ENCODE results near the gene MYRIP. TPM values are rescaled to one million over a fixed set of nuclear protein-coding genes. Genes with fewer than 3 reads are reported as not detected.

Gene MYRIP
- total RNA-seq, 1 experiment from 2014 or later = 0.44 TPM

- TF ChIP-seq CTCF (IDR thresholded peaks at IDR 0.05 in 2 of 3, conservative IDR thresholded peaks at IDR 0.05 in 1 of 3; ENCODE audit: borderline replicate concordance in 1 of 3, insufficient read depth in 1 of 3, low read depth in 2 of 3, low read length in 2 of 3) = no peak
- no peak for TF ChIP-seq ZFX (IDR thresholded peaks at IDR 0.05)
- no peak for TF ChIP-seq REST (IDR thresholded peaks at IDR 0.05; ENCODE audit: low read depth)
These were observed 235.6 kb downstream of the MYRIP start (continued) for GRCh38 chr3:40045051-40045450.

- H3K9me2 ChIP-seq (ENCODE audit: insufficient read depth) = no peaks in the 10 kb centered on the region
- ATAC-seq = no peak
- H3K36me3 ChIP-seq (ENCODE audit: control insufficient read depth in 1 of 2, insufficient read depth in 2 of 2, low read length in 2 of 2) = no peaks in the 10 kb centered on the region
- DNase-seq (ENCODE audit: low read depth, low spot score) = no peak
- no peaks in the 10 kb centered on the region for H4K20me1 ChIP-seq (ENCODE audit: insufficient read depth)
- H3K4me3 ChIP-seq (replicated peaks in 1 of 2; ENCODE audit: low read depth in 1 of 2, low read length in 2 of 2) = no peak overlapping the region
- H3K9me3 ChIP-seq (ENCODE audit: control insufficient read depth in 1 of 2, insufficient read depth in 1 of 2, low read depth in 1 of 2, low read length in 2 of 2) = peaks cover 0 to 4% of the 10 kb centered on the region in 2 experiments; a peak in 1 of 4 replicates
- H3K9ac ChIP-seq (ENCODE audit: low read length) = no peak overlapping the region
- H3K4me1 ChIP-seq (ENCODE audit: control insufficient read depth in 1 of 2, insufficient read depth in 2 of 2, low read length in 2 of 2) = no peaks in the 10 kb centered on the region
- TF ChIP-seq POLR2AphosphoS5 (IDR thresholded peaks at IDR 0.05; ENCODE audit: low read depth, low read length) (no peak), EZH2phosphoT487 (IDR thresholded peaks at IDR 0.05; ENCODE audit: borderline replicate concordance) (no peak), CBX3 (IDR thresholded peaks at IDR 0.05; ENCODE audit: low read depth) (no peak), EZH2 (IDR thresholded peaks at IDR 0.05) (no peak), RAD21 (IDR thresholded peaks at IDR 0.05; ENCODE audit: low read depth) (no peak), YY1 (IDR thresholded peaks at IDR 0.05; ENCODE audit: extremely low read depth, insufficient replicate concordance, low read depth, low read length) (no peak), REST (IDR thresholded peaks at IDR 0.05; ENCODE audit: low read depth) (no peak), ZNF274 (IDR thresholded peaks at IDR 0.05; ENCODE audit: low read depth, low read length) (no peak), SRF (IDR thresholded peaks at IDR 0.05; ENCODE audit: low read depth) (no peak), FOSL1 (IDR thresholded peaks at IDR 0.05; ENCODE audit: low read depth) (no peak)
- BruUV-seq (replicated peaks) = no TSS peak
- ChIA-PET POLR2A (no interaction called here), RAD21 (ENCODE audit: low non-redundant PET in 1 of 2, low total read pairs in 2 of 2, uncharacterized antibody in 2 of 2, unreplicated experiment in 2 of 2) (no interaction called here), CTCF (no interaction called here)
- no peaks in the 10 kb centered on the region for H3K79me2 ChIP-seq (ENCODE audit: insufficient read depth, low read length)
- peaks cover 5% of the 10 kb centered on the region; the same call in 1 of the 2 replicates for H3K27me3 ChIP-seq (ENCODE audit: insufficient read depth, low read length)
- H2AFZ ChIP-seq (ENCODE audit: low read depth, low read length, poor library complexity, severe bottlenecking) = no peak overlapping the region
- H3K4me2 ChIP-seq (ENCODE audit: low read length) = no peak overlapping the region
- no peak overlapping the region for H3K27ac ChIP-seq (ENCODE audit: low read depth, low read length)
- intact Hi-C loops (cut with micrococcal nuclease) = no loop called here
These were observed 236.7 kb downstream of the MYRIP start for GRCh38 chr3:40046149-40046548.

Measured in HCT116 (cell line).